T-helper 1 cell treated with Interleukin-12 subunit alpha and Interleukin-12 subunit beta and Interleukin-4 antibody, amounts not matched to agents 30 μg/mL and 1 μg/mL, for 36 hours (primary cell): ENCODE results near the gene ASPSCR1.
"Not testable (repeated sequence)": the region's sequence is repeated elsewhere in the genome, so short reads cannot be mapped to it uniquely, and the experiment has no call there.

Experiments used
- H3K27ac Mint-ChIP-seq: one replicate; pipeline ENCODE4 v1.8.0; 2021; ENCODE audit warnings: mild to moderate bottlenecking, mixed read lengths
- H3K27me3 Mint-ChIP-seq: one replicate; pipeline ENCODE4 v1.8.0; 2021; ENCODE audit warnings: low read depth, mixed read lengths
- H3K36me3 Mint-ChIP-seq: one replicate; pipeline ENCODE4 v1.8.0; 2021; ENCODE audit warnings: low read depth, mixed read lengths
- H3K4me1 Mint-ChIP-seq: one replicate; pipeline ENCODE4 v1.8.0; 2021; ENCODE audit warnings: low read depth, mixed read lengths
- H3K4me3 Mint-ChIP-seq: one replicate; pipeline ENCODE4 v1.8.0; 2021; ENCODE audit warnings: mild to moderate bottlenecking, moderate library complexity, mixed read lengths
- H3K9me3 Mint-ChIP-seq: one replicate; pipeline ENCODE4 v1.8.0; 2021; ENCODE audit warnings: mixed read lengths

ASPSCR1 gene

DNA sequence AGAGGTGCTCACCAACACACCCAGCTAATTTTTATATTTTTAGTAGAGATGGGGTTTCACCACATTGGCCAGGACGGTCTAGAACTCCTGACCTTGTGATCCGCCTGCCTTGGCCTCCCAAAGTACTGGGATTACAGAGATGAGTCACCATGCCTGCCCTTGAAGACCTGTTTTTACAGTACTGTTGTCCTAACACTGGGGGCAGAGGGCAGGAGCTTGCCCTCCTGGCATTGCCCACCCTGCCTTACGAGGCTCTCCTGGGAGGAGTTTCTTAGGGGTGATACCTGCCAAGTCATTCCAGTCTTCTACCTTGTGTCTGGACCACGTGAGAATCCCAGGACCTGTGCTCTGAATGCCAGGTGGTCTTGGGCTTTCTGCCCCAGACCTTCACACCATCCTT is 2.7 kb downstream of the ASPSCR1 start:
- H3K27ac Mint-ChIP-seq: no peak overlapping the region
- peaks cover 9% of the 10 kb centered on the region for H3K36me3 Mint-ChIP-seq
- H3K4me1 Mint-ChIP-seq: peaks cover 30% of the 10 kb centered on the region
- peaks cover under 1% of the 10 kb centered on the region for H3K27me3 Mint-ChIP-seq
- peaks cover under 1% of the 10 kb centered on the region for H3K9me3 Mint-ChIP-seq
- no peak overlapping the region for H3K4me3 Mint-ChIP-seq

DNA sequence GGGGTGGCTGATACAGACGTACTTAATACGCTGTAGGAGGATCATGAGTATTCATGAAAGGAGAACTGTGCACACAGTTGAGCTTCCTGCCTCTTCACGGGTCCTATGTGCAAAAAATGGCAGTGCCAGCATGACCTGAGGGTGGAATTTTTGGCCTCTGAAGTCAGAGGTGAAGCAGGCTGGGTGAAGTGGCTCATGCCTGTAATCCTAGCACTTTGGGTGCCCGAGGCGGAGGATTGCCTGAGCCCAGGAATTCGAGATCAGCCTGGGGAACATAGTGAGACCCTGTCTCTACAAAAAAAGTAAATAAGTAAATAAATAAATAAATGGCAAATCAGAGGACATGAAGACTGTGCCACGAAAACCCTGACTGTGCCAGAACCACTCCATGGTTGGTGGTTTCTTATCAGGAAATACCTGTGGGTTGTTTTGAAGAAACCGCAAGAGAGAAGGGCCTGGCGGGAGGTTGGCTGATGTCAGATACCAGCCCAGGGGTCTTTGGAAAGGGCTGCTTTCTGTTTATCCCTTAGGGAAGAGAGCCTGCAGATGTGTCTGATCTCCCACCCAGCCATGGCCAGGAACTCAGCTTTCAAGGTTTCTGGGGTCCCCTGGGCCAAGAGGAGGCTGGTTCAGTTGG is 3.4 kb downstream of the ASPSCR1 start:
- Mint-ChIP-seq H3K4me3 (no peak overlapping the region), H3K27me3 (no peaks in the 10 kb centered on the region), H3K36me3 (peaks cover 10% of the 10 kb centered on the region), H3K9me3 (no peaks in the 10 kb centered on the region), H3K27ac (no peak overlapping the region), H3K4me1 (peaks cover 30% of the 10 kb centered on the region)

GRCh38 chr17:81981511-81981910 is 4.1 kb downstream of the ASPSCR1 start:
- Mint-ChIP-seq H3K36me3 (peaks cover 10% of the 10 kb centered on the region), H3K4me1 (peaks cover 24% of the 10 kb centered on the region)
- not testable (repeated sequence) for H3K9me3 Mint-ChIP-seq, H3K27me3 Mint-ChIP-seq, H3K27ac Mint-ChIP-seq, H3K4me3 Mint-ChIP-seq

- Mint-ChIP-seq H3K36me3 (peaks cover 10% of the 10 kb centered on the region), H3K27ac (no peak overlapping the region), H3K4me1 (peaks cover 19% of the 10 kb centered on the region)
Measured at GRCh38 chr17:81983011-81983638, 5.7 kb downstream of the ASPSCR1 start.

GRCh38 chr17:81983639-81984373 is 6.4 kb downstream of the ASPSCR1 start:
- peaks cover 10% of the 10 kb centered on the region for H3K36me3 Mint-ChIP-seq
- H3K4me3 Mint-ChIP-seq: no peak overlapping the region
- no peaks in the 10 kb centered on the region for H3K27me3 Mint-ChIP-seq
- peaks cover 19% of the 10 kb centered on the region for H3K4me1 Mint-ChIP-seq
- no peak overlapping the region for H3K27ac Mint-ChIP-seq
- no peaks in the 10 kb centered on the region for H3K9me3 Mint-ChIP-seq

More at GRCh38 chr17:81983011-81983638, 5.7 kb downstream of the ASPSCR1 start:
- H3K27me3 Mint-ChIP-seq: no peaks in the 10 kb centered on the region
- no peaks in the 10 kb centered on the region for H3K9me3 Mint-ChIP-seq
- no peak overlapping the region for H3K4me3 Mint-ChIP-seq

DNA sequence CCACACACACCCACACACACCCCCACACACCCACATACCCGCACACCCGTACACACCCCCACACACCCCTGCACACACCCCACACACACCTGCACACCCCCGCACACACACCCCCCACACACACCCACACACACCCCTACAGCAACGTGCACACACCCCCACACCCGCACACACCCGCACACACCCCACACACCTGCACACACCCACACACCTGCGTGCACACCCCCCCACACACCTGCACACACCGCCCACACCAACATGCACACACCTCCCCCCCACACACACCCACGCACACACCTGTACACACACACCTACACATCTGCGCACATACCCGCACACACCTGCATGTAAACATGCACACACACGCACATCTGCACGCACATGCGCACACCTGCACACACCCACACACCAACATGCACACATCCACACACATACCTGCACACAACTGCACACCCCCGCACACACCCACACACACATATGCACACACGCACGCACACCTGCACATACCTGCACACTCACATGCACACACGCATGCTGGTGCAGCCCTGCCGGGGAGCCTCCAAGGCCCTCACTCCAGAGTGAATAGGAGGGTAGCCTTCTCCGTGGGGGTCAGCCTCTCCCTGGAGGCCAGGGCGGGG is 7.5 kb downstream of the ASPSCR1 start:
- Mint-ChIP-seq H3K4me3 (no peak overlapping the region), H3K27me3 (no peaks in the 10 kb centered on the region), H3K9me3 (no peaks in the 10 kb centered on the region), H3K4me1 (peaks cover 12% of the 10 kb centered on the region), H3K27ac (no peak overlapping the region), H3K36me3 (peaks cover 6% of the 10 kb centered on the region)

DNA sequence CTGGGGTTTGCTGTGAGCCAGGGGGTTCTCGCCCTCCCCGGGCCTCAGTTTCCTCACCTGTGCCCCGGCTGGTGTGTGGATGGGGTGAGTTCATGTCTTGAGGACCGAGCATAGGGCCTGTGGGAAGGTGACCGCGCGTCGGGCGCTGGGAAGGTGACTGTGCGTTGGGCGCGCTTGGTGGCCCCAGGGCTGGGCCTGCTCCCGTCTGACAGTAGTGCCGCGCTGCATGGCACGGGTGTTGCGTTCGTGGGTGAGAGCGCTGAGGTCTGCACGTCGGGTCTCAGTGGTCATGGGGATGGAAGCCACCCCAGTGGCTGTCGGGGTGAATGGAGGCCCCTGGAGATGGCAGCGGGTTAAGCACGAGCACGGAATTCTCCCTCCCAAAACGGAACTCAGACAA is 9.2 kb downstream of the ASPSCR1 start:
- H3K27me3 Mint-ChIP-seq: no peaks in the 10 kb centered on the region
- no peak overlapping the region for H3K27ac Mint-ChIP-seq
- H3K9me3 Mint-ChIP-seq: no peaks in the 10 kb centered on the region
- H3K4me1 Mint-ChIP-seq: peaks cover 4% of the 10 kb centered on the region
- H3K36me3 Mint-ChIP-seq: peaks cover 6% of the 10 kb centered on the region
- H3K4me3 Mint-ChIP-seq: no peak overlapping the region

- Mint-ChIP-seq H3K36me3 (peaks cover 6% of the 10 kb centered on the region), H3K4me3 (no peak overlapping the region), H3K27ac (no peak overlapping the region), H3K27me3 (no peaks in the 10 kb centered on the region), H3K9me3 (no peaks in the 10 kb centered on the region), H3K4me1 (peaks cover 4% of the 10 kb centered on the region)
Measured at GRCh38 chr17:81987161-81987770, 9.8 kb downstream of the ASPSCR1 start.

- Mint-ChIP-seq H3K27me3 (no peaks in the 10 kb centered on the region), H3K36me3 (no peaks in the 10 kb centered on the region), H3K9me3 (no peaks in the 10 kb centered on the region), H3K4me1 (no peaks in the 10 kb centered on the region), H3K27ac (no peak overlapping the region), H3K4me3 (no peak overlapping the region)
Measured at GRCh38 chr17:81990836-81991683, 13.6 kb downstream of the ASPSCR1 start.

GRCh38 chr17:81991684-81992305 is 14.4 kb downstream of the ASPSCR1 start:
- H3K27ac Mint-ChIP-seq: no peak overlapping the region
- H3K4me3 Mint-ChIP-seq: no peak overlapping the region
- no peaks in the 10 kb centered on the region for H3K4me1 Mint-ChIP-seq

GRCh38 chr17:81992306-81993102 is 15.1 kb downstream of the ASPSCR1 start:
- Mint-ChIP-seq H3K27ac (no peak overlapping the region), H3K9me3 (no peaks in the 10 kb centered on the region), H3K36me3 (no peaks in the 10 kb centered on the region), H3K27me3 (no peaks in the 10 kb centered on the region), H3K4me3 (no peak overlapping the region), H3K4me1 (no peaks in the 10 kb centered on the region)

More at GRCh38 chr17:81991684-81992305, 14.4 kb downstream of the ASPSCR1 start:
- Mint-ChIP-seq H3K36me3 (no peaks in the 10 kb centered on the region), H3K27me3 (no peaks in the 10 kb centered on the region), H3K9me3 (no peaks in the 10 kb centered on the region)

GRCh38 chr17:81993729-81994592 is 16.5 kb downstream of the ASPSCR1 start:
- Mint-ChIP-seq H3K9me3 (no peaks in the 10 kb centered on the region), H3K4me1 (no peaks in the 10 kb centered on the region), H3K36me3 (no peaks in the 10 kb centered on the region), H3K27me3 (no peaks in the 10 kb centered on the region), H3K27ac (no peak overlapping the region), H3K4me3 (no peak overlapping the region)
